Measurements from ENCODE around the gene PIAS1.
"Not testable (repeated sequence)": the region's sequence is repeated elsewhere in the genome, so short reads cannot be mapped to it uniquely, and the experiment has no call there.

PIAS1 gene

GRCh38 chr15:68221530-68222431, 167.7 kb downstream of the PIAS1 start:
- DNase-seq, result not testable (repeated sequence)

GRCh38 chr15:68222432-68222743, 168.3 kb downstream of the PIAS1 start:
- DNase-seq, result not testable (repeated sequence)

- no peak for DNase-seq
Measured at GRCh38 chr15:68223171-68223570, 169.1 kb downstream of the PIAS1 start.

- no peak for DNase-seq
Measured at GRCh38 chr15:68224108-68224507, 170.0 kb downstream of the PIAS1 start.

GRCh38 chr15:68224546-68225250, 170.6 kb downstream of the PIAS1 start:
- DNase-seq, result peak in 2 of 3 experiments; percentile 34 to 57

DNA sequence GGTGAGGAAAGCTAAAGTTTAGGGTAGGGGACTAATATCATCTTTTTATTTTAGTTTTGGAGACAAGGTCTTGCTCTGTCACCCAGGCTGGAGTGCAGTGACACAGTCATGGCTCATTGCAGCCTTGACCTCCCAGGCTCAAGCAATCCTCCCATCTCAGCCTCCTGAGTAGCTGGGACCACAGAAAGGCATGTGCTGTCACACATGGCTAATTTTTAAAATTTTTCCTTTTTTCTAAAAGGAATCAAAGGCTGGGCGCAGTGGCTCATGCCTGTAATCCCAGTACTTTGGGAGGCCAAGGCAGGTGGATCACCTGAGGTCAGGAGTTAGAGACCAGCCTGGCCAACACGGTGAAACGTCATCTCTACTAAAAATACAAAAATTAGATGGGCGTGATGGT, 171.3 kb downstream of the PIAS1 start:
- DNase-seq, result not testable (repeated sequence)

DNA sequence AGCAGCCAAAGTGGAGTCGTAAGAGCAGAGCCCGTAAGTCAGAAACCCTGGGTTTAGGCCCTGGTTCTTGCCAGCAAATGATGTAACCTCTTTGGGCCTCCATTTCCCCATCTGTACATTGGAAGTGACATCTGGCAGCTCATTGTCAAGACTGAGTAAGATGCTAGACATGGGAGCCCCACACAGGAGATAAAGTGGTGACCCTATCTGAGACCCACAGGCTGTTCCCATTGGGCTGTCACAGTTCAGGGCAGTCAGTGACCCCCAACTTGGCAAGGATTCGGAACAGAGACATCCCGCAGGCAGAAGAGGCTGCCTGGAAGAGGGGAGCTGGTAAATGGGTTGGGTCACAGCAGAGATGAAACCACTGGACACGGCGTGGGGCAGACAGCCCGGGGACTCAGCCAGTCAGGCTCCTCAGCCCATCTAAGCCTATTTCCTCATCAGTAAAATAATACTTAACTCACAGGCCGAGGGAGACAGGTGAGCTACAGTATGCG, 173.6 kb downstream of the PIAS1 start:
- DNase-seq, result no peak

DNA sequence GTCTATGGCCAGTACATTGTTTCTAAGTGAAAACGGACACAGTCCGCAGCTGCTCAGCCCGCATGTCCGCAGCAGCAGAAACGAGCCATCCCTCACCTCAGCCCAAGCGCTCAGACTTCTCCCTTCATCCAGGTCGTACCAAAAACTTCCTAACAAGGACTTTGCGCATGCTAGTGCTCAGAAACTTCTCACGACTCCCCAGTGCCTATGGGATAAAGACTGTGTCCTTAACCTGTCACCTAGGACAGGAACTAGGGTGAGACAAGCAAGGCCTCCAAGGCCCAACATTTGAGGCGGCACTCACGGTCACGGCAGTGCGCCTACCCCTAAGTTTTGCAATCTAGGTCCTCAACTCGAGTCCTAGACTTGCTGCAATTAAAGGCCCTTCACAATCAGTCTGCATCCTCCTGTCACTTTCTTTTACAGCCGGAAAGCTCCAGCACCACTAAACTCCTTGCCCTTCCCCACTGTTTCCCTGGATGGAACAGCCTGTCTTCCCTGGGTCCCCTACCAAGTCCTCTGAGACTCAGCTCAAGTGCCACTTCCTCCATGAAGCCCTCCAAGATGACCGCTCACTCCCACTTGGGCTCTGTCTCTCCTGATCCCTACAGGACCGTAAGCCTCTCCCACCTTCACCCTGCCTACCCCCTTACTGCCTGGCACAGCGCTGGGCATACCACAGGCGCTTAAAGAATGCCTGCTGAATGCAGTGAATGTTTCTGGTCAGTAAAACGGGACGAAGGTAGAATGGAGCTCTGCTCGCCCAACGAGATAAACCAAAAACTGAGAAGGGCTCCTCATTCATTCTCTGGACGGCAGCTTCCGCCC, 174.2 kb downstream of the PIAS1 start:
- peak; percentile 7 to 58 (median 56) for DNase-seq

DNA sequence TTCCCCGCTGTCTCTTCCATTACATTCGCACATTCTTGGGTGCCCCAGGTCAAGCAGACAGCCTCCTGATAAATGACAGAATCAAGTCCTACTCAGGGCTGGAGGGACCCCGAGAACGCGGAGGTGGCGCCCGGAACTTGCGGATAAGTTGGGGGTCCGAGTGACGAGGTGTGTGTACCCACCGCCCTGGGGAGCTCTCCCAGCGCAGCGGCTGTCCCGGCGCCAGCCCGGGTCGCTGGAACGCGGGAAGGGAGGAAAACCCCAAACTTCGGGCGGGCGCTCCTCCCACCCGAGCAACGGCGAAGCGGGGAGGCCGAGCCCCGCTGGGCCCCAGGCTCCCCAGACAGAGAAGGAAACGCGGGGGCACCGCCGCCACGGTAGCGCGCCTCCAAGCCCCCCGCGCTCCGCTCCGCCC, 174.9 kb downstream of the PIAS1 start:
- DNase-seq, result peak in 1 of 3 experiments; percentile 71

DNA sequence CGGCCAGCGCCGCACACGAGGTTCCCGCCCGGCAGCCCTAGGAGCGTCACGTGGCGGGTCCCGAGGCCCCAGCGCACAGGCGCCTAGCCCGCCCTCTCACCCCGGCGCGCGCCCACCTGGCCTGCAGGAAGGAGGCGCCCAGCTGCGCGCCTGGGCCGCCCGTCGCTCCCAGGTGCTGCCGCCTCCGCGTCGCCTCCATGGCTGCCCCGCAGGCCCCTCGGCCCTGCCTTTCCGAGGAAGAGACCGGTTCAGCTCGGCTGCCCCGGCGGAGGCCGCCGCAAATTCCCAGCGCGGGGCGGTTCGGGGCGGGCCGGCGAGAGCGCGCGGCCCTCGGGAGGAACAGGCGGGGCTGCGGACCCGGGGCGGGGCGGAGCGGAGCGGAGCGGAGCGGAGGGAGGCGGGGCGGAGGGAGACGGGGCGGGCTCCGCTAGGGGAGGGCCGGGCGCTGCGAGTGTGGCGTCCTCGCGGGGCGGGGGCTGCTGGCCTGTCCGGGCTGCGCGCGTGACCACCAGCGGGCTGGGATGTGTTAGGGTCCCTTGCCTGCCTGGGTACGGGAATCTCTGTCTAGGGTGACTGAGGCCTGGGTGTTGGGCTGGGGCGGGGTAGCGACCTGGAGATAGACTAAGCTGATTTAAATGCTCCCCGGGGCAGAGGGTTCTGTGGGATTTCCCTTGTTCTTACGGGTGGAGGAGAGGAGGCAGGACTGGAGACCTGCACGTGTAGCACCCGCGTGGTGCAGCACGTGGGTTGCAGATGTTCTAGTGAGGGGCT, 175.5 kb downstream of the PIAS1 start, which contains the start of gene CLN6:
Gene CLN6 (minus strand): TSS at position 343 of the 771 bp plus-strand sequence. CDS start 144 bp downstream, at position 199.
- DNase-seq, result peak; percentile 79 to 99 (median 95)

- no peak for DNase-seq
Measured at GRCh38 chr15:68230157-68231100, 176.3 kb downstream of the PIAS1 start.

DNA sequence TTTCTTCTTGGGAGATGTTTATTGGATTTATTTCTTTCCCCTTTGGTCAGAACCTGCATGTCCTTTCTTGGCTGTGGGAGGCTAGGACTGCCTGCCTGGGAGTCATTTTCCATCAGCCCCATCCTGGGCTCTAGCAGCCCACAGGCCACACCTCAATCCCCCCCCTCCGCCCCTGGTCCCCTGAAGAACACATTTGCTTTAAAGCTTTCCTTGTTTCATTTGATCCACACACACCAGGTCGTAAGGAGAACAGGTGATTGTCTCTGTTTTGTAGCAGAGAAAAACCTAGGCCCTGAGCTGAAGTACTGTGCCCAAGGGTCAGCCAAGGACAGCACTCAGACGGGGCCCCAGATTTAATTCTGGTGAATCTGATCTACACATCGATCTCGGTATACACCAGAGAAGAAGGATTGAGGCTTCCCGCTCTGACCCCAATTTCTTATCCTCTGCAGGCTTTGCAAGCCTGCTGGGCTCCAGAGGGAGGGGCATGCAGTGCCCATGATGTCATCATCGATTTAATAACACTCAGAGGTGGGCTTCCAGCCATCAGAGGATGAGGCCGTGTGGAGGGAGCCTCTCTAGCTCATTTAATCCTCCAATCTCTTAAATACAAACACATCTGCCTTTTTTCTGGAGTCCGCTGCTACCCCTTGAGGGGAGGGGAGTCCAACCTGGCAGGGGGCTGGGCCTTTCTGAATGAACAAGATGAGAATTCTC, 177.1 kb downstream of the PIAS1 start:
- DNase-seq, result no peak

- no peak for DNase-seq
Measured at GRCh38 chr15:68232449-68232848, 178.3 kb downstream of the PIAS1 start.

GRCh38 chr15:68232937-68233336, 178.8 kb downstream of the PIAS1 start:
- DNase-seq, result no peak

- DNase-seq, result no peak
Measured at GRCh38 chr15:68234060-68234459, 179.9 kb downstream of the PIAS1 start.

DNA sequence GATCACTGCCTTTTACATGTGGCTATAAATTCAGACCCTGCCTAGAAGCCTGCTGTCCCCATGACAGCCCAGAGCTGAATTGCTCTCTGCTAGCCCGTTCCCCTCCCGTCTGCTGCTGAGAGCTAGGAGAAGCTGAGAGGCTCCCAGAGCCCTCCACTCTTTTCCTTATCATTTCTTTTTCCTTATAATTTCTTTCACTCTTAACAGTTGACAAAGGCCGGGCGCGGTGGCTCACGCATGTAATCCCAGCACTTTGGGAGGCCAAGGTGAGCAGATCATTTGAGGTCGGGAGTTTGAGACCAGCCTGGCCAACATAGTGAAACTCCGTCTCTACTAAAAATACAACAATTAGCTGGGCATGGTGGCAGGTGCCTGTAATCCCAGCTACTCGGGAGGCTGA, 180.4 kb downstream of the PIAS1 start:
- not testable (repeated sequence) for DNase-seq

DNA sequence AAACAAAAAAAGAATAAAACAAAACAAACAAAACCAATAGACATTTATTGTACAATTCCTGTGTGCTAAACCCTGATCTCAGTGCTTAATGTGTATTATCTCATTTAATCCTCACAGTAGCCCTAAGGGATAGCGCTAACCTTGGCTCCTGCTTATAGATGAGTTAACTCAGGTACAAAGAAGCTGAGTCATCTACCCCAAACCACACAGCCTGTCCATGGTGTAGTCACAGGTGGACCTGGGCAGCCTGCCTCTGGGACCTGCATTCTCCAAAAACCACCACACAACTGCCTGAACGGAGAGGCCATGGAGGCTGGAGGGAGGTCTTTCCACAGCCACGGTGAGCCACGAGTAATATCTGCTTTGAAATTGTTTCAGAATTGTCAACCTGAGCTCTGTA, 180.9 kb downstream of the PIAS1 start:
- no peak for DNase-seq

DNA sequence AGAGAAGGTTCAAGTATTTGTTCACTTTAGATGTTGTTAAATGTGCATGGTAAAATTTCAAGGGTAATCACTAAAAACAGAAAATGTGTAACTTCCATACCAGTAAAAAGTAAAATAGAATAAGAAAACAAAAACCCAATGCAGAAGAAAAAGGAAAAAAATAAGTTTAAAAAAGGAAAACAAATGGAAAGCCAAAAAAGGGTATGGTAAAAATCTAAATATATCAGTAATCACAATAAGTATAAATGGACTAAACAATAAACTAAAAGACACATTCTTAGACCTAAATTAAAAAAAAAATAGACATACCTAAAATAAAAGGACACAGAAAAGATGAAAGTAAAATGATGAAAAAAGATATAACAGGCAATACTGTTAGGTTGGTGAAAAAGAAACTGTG, 184.9 kb downstream of the PIAS1 start:
- DNase-seq, result no peak

- DNase-seq, result no peak
Measured at GRCh38 chr15:68241088-68241935, 187.2 kb downstream of the PIAS1 start.

Measured in NCI-H1417 (cell line).